ENCODE data around the gene ZACN.

GRCh38 chr17:76103274-76104139 is 24.5 kb downstream of the ZACN start, which contains the start of gene EXOC7:
- TF ChIP-seq EZH2 (IDR thresholded peaks at IDR 0.05): no peak
- TF ChIP-seq POLR2AphosphoS5 (IDR thresholded peaks at IDR 0.05; ENCODE audit: borderline replicate concordance, low read depth, low read length): peak; percentile 89

All from SK-N-MC (cell line).